Measurements from ENCODE around the gene STAT3. TPM values are rescaled to one million over a fixed set of nuclear protein-coding genes. Genes with fewer than 3 reads are reported as not detected.

Gene STAT3
- total RNA-seq, 1 experiment from 2014 or later, result 115 TPM

DNA sequence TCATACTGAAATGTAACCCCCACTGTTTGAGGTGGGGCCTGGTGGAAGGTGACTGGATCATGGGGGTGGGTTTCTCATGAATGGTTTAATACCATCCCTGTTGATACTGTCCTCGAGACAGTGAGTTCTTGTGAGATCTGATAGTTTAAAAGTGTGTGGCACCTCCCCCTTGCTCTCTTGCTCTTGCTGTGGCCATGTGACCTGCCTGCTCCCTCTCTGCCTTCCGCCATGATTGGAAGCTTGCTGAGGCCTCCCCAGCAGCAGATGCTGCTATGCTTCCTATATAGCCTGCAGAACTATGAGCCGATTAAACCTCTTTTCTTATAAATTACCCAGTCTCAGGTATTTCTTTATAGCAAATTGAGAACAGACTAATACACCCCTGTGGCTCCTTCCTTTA, 40.6 kb downstream of the STAT3 start:
- BruUV-seq (replicated peaks), result no TSS peak
- Mint-ChIP-seq H3K9me3 (ENCODE audit: unreplicated experiment) (no peaks in the 10 kb centered on the region), H3K4me1 (ENCODE audit: insufficient read depth, unreplicated experiment) (peaks cover 10% of the 10 kb centered on the region), H3K4me3 (ENCODE audit: unreplicated experiment) (no peak overlapping the region), H3K27ac (ENCODE audit: low read depth, unreplicated experiment) (peak overlapping the region; percentile 23), H3K27me3 (ENCODE audit: insufficient read depth, unreplicated experiment) (no peaks in the 10 kb centered on the region), H3K36me3 (ENCODE audit: insufficient read depth, unreplicated experiment) (peaks cover 63% of the 10 kb centered on the region)
- intact Hi-C loops (cut with micrococcal nuclease), result no loop called here
- DNase-seq (ENCODE audit: unreplicated experiment), result no peak
- CTCF ChIA-PET, result interaction anchor here (0.6 kb wide), 1 partner anchor 27 kb away, joined by 4 read pairs; no protein-coding TSS in a partner anchor
- TF ChIP-seq, protein P1, sequence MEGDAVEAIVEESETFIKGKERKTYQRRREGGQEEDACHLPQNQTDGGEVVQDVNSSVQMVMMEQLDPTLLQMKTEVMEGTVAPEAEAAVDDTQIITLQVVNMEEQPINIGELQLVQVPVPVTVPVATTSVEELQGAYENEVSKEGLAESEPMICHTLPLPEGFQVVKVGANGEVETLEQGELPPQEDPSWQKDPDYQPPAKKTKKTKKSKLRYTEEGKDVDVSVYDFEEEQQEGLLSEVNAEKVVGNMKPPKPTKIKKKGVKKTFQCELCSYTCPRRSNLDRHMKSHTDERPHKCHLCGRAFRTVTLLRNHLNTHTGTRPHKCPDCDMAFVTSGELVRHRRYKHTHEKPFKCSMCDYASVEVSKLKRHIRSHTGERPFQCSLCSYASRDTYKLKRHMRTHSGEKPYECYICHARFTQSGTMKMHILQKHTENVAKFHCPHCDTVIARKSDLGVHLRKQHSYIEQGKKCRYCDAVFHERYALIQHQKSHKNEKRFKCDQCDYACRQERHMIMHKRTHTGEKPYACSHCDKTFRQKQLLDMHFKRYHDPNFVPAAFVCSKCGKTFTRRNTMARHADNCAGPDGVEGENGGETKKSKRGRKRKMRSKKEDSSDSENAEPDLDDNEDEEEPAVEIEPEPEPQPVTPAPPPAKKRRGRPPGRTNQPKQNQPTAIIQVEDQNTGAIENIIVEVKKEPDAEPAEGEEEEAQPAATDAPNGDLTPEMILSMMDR (IDR thresholded peaks at IDR 0.05; ENCODE audit: unreplicated experiment), result no peak
- POLR2A ChIA-PET, result interaction anchor here (1.6 kb wide), 1 partner anchor 10 kb away, joined by 4 read pairs; no protein-coding TSS in a partner anchor

DNA sequence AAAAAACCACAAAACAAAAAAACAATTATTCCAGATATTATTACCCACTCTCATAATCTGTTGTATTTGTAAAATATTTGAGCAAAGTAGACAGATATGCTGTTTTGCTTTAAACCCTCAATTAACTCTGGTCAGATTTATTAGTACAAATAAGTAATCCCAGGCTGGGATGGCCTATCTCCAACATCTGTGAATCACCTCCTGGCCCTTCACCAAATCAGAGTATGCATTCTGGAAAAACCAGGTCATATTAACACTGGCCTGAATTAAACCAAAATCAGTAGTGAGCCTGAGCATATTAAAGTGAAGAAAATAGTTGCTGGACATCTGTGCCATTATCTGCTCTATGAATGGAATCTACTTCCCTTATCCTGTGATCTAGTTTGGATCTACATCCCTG, 41.0 kb downstream of the STAT3 start:
- Mint-ChIP-seq H3K9me3 (ENCODE audit: unreplicated experiment) (no peaks in the 10 kb centered on the region), H3K4me1 (ENCODE audit: insufficient read depth, unreplicated experiment) (peaks cover 10% of the 10 kb centered on the region), H3K27ac (ENCODE audit: low read depth, unreplicated experiment) (no peak overlapping the region), H3K36me3 (ENCODE audit: insufficient read depth, unreplicated experiment) (peaks cover 68% of the 10 kb centered on the region), H3K27me3 (ENCODE audit: insufficient read depth, unreplicated experiment) (no peaks in the 10 kb centered on the region), H3K4me3 (ENCODE audit: unreplicated experiment) (no peak overlapping the region)
- ChIA-PET POLR2A (interaction anchor here (0.6 to 1.6 kb wide), 2 partner anchors 11 to 140 kb away, joined by 3 to 4 read pairs; no protein-coding TSS in a partner anchor), CTCF (no interaction called here)
- peak; percentile 80 for DNase-seq (ENCODE audit: unreplicated experiment)
- no TSS peak for BruUV-seq (replicated peaks)
- TF ChIP-seq, protein P1 (IDR thresholded peaks at IDR 0.05; ENCODE audit: unreplicated experiment), result no peak
- intact Hi-C loops (cut with micrococcal nuclease), result no loop called here

DNA sequence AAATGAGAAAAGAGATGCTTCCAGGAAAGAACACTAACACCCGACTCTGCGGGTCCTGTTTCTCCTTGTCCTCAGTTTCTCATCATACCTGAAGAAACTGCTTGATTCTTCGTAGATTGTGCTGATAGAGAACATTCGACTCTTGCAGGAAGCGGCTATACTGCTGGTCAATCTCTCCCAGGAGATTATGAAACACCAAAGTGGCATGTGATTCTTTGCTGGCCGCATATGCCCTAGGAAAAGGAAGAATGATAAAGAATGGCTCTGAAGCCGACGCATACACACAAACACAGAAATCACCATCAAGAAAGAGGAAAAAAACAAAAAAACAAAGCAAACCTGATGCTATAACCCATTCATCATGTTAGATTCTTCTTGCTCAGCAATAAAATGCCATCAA, 41.8 kb downstream of the STAT3 start:
- POLR2A ChIA-PET, result interaction anchor here (0.8 kb wide), 1 partner anchor 17 kb away, joined by 3 read pairs; no protein-coding TSS in a partner anchor
- Mint-ChIP-seq H3K4me3 (ENCODE audit: unreplicated experiment) (no peak overlapping the region), H3K36me3 (ENCODE audit: insufficient read depth, unreplicated experiment) (peaks cover 75% of the 10 kb centered on the region), H3K4me1 (ENCODE audit: insufficient read depth, unreplicated experiment) (peaks cover 10% of the 10 kb centered on the region), H3K27ac (ENCODE audit: low read depth, unreplicated experiment) (no peak overlapping the region), H3K27me3 (ENCODE audit: insufficient read depth, unreplicated experiment) (no peaks in the 10 kb centered on the region), H3K9me3 (ENCODE audit: unreplicated experiment) (no peaks in the 10 kb centered on the region)
- intact Hi-C loops (cut with micrococcal nuclease), result no loop called here
- DNase-seq (ENCODE audit: unreplicated experiment), result no peak
- BruUV-seq (replicated peaks), result no TSS peak
- CTCF ChIA-PET, result no interaction called here
- TF ChIP-seq, protein P1 (IDR thresholded peaks at IDR 0.05; ENCODE audit: unreplicated experiment), result no peak

DNA sequence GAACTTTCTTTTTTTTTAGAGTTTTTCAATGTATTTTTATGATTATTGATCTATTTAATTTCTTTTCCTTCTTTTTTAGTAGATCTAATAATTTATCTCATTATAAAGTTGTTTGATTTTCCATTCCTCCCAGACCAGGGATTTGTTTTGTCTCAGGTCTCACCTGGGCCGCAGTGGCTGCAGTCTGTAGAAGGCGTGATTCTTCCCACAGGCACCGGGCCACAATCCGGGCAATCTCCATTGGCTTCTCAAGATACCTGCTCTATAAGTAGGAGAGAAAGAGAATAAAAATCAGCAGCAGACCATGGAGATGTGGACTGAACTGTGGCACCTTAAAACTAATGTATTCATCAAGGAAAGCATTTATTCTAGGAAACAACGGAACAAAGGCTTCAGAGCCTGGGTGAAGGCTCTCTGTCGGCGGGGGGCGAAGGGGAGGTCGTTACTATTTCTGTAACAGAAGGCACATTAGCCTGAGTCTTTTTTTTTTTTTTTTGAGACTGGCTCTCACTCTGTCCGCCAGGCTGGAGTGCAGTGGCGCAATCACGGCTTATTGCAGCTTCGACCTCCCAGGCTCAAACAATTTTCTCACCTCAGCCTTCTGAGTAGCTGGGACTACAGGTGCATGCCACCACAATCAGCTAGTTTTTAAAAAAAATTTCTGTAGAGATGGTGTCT, 42.7 kb downstream of the STAT3 start:
- CTCF ChIA-PET, result interaction anchor here (1.1 kb wide), 1 partner anchor 89 kb away, joined by 4 read pairs; no protein-coding TSS in a partner anchor
- POLR2A ChIA-PET, result interaction anchor here (0.5 to 0.8 kb wide), 3 partner anchors 16 to 428 kb away, joined by 3 read pairs; partner anchors contain the start of genes STAT3 and VPS25
- H3K27ac Mint-ChIP-seq (ENCODE audit: low read depth, unreplicated experiment), result no peak overlapping the region
- no peak overlapping the region for H3K4me3 Mint-ChIP-seq (ENCODE audit: unreplicated experiment)
- no peak for DNase-seq (ENCODE audit: unreplicated experiment)
- intact Hi-C loops (cut with micrococcal nuclease), result no loop called here
- peaks cover 84% of the 10 kb centered on the region for H3K36me3 Mint-ChIP-seq (ENCODE audit: insufficient read depth, unreplicated experiment)
- no peaks in the 10 kb centered on the region for H3K9me3 Mint-ChIP-seq (ENCODE audit: unreplicated experiment)
- TF ChIP-seq, protein P1 (IDR thresholded peaks at IDR 0.05; ENCODE audit: unreplicated experiment), result no peak
- peaks cover 10% of the 10 kb centered on the region for H3K4me1 Mint-ChIP-seq (ENCODE audit: insufficient read depth, unreplicated experiment)
- BruUV-seq (replicated peaks), result no TSS peak
- no peaks in the 10 kb centered on the region for H3K27me3 Mint-ChIP-seq (ENCODE audit: insufficient read depth, unreplicated experiment)

Measured in MCF 10A (cell line).